Activated CD8-positive, alpha-beta memory T cell treated with anti-CD3 and anti-CD28 coated beads, Interleukin-2, amount 50 U/mL, for 1 hour (primary cell): ENCODE data around the gene PCA3.
"Not testable (repeated sequence)": the region's sequence is repeated elsewhere in the genome, so short reads cannot be mapped to it uniquely, and the experiment has no call there.

Experiments
- DNase-seq: peaks from one replicate; pipeline ENCODE4 v3.0.0-alpha.2; 2020; ENCODE audit errors: extremely low read depth

The PCA3 gene

DNA sequence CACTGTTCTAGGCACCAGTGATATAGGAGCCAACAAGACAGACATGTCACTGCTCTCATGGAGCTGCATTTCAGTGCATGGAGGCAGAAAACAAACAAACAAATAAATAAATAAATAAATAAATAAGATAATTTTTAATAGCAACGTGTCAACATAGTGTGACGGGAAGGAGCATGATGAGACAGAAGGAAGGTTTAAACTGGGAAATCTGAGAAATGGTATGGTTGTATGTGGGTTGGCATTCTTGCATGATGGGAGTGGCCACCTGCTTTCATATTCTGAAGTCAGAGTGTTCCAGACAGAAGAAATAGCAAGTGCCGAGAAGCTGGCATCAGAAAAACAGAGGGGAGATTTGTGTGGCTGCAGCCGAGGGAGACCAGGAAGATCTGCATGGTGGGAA, at the start of gene PCA3:
PCA3 (plus strand) TSS at position 301 of the 400 bp plus-strand sequence.
- DNase-seq = no peak

DNA sequence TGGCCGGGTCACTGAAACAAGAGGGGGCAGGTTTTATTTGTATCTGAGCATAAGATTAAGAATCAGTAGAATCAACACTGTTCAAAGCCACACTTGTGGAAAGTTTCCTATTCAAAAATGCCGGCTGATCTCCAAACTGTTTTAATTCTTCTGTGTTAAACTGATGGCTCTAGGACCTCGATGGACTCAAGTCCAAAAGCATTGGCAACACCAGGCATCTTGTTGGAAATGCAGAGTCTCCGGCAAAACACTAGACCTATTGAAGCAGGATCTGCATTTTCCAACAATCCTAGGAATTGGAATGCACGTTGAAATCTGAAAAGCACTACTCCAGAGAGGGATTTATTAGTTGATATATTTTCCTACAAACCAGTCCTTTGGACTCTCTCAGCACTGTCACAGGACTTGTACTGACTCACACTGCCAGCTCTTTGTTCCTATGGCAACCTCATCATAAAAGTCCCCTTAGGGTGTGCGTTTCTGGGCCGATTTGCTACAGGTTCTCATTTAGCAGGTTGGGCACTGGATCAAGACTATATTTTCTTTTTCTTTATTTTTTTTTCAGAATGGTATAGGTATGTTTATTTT, 48.1 kb upstream of the PCA3 start:
- no peak for DNase-seq

DNA sequence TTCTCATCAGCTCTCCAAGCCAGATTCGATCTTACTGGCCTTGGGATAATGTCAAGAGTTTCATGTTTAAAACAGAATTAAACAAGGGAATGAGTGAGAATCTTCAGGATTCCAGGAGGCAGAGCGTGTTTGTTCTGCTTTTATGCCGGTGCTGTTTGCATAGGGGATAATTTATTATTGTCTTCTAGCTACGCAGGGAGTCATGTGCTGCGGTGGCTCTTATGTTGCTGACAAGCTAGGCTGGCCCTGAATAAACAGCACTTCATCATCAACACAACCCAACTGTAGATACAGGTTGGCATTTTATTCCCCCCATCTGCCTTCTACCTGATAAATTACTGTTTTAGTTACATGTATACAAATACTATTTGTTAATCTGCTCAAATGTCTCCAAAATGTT, 47.1 kb upstream of the PCA3 start:
- DNase-seq = no peak

DNA sequence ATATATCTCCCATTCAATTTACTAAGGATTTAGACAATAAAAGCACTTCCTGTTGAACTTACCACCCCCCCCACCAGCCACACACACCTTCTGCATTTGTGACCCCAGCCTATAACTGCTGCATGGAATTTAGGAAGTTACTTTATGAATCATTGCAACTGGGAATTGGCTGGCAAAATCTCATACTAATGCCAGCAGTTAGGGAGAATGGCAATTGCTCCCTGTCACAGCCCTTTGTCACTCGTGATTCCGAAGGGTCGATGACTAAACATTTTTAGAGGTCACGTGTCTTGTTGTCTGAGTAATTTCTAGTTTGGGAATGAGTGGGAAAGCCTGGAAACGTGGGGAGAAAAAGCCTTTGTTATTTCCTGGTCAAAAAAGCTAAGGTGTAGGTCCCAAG, 46.6 kb upstream of the PCA3 start:
- no peak for DNase-seq

DNA sequence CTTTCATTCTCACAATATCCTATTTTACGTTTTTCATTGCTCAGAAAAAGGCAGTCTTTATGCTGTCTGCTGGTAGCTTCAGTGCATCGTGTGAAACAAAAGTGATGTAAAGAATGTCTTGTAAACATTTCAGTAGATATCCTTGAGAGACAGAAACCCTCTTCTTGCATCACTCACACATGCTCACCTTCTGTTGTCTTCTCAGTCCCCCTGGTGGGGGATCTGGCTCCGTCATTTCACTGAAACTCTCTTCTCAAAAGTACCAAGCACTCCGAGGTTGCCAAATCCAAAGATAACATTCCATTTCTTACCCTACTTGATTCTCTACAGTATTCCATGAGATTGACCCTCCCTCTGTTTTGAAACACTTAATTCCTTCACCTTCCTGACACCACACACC, 46.1 kb upstream of the PCA3 start:
- DNase-seq = no peak

DNA sequence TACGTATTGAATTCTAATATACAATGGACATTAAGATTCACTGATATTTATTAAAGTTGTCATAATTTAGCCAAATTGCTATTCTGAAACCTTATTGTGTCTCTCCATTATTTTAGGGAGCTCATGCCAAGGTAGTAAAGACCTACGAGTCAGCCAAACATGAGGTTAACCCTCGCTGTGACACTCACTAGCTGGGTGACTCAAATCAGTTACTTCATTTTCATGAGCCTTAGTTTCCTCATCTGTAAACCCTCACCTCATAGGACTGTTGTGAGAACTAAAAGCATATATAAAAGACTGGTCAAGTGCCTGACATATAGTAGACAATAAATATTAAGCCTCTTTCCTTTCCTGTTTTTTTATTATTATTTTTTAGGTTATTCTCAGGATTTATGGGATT, 44.0 kb upstream of the PCA3 start:
- DNase-seq = no peak

DNA sequence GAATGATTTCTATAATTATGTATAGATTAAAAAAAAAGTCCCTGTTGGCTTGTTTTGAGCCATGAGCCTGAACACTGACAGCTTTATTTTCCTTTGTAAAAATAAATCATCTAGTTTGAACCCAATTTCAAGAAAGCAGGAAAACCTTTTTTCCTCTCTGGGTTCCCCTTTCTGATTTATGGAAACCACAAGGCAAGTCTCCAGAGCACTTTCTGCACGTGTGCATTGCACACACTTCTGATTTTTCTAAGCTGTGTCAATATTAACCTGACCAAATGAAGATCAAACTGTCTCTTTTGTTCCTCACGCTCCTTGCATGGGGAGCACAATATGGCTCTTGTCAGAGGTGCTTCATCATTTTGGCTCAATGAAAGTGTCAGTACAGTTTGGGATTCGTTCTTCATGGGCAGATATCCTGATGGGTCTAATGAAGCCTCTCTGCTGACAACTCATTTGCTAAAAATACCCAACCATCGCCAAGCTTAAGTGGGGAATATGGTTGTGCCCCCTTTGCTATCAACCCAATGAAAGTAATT, 39.2 kb upstream of the PCA3 start:
- no peak for DNase-seq

DNA sequence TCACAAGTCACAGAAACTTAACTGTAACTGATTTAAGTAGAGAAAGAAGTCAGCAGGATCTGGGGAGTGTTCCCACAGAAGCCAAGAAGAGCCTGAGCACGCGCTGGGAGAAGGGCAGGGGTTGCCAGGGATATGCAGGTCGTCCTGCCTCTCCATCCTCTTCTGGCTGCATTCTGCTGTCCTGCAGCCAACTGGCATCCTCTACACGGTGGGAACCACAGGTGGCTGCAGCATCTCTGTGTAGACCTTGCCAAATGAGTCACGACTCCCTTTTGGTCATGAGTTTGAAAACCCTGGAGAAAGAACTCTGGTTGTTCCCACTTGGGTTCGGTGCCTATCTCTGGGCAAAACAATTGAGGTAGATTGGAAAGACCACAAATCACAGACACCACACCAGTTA, 38.4 kb upstream of the PCA3 start:
- DNase-seq = no peak

DNA sequence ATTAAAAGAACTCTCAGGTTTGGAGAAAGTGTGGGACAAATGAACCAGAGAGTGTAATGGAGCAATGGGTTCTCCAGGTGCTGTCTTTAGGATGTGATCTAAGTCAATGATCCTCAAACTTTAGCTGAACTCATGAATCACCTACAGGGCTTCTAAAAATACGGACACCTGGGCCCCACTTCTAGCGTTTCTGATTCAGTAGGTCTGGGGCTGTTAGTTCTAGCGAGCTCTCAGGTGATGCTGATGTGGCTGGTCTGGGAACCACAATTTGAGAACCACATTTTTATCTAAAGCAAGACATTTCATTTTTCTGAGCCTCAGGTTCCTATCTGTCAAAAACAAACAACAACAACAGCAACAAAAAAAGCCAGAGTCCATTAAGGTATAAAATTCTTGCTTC, 35.1 kb upstream of the PCA3 start:
- no peak for DNase-seq

DNA sequence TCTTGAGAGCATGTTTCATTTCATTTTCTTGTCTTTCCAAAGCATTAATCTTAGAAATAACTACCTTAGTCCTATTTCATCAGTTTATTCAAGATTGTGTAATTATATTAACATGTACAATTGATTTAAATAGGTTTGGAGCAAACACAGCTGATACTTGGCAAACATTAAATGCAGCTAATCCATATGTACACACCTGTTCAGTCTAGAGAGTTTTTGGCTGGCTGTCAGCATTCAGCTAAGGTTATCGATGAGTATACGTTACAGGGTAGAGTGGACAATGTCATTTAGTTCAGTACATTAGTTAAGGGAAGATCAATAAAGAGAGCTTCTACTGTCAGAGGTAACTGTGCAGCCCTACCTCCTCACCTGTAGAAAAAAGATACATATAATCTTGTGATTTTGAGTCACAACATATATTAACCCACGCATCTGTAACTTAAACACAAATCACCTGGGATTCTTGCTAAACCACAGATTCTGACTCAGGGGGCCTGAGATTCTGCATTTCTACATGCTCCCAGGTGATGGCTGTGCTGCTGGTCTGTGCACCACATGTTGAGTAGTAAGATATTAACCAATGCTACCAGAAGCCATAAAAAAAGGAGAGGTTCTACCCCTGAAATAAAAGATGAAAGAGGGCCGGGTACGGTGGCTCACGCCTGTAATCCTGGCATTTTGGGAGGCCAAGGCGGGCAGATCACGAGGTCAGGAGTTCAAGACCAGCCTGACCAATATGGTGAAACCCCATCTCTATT, 34.1 kb upstream of the PCA3 start:
- DNase-seq = no peak

DNA sequence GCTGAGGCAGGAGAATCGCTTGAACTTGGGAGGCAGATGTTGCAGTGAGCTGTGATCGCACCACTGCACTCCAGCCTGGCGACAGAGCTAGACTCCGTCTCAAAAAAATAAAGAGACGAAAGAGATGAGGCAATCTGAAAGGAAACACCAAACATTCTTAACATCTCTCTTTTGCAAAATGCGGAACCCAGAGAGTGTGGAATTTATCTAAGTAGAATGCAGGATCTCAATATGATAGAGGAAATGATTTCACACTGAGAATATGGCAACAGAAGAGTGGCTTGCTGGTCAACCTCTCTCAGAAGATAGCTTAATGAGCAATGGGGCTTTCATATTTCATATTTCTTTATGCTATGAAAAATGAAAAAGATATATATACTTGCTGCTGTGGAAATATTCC, 33.4 kb upstream of the PCA3 start:
- no peak for DNase-seq

DNA sequence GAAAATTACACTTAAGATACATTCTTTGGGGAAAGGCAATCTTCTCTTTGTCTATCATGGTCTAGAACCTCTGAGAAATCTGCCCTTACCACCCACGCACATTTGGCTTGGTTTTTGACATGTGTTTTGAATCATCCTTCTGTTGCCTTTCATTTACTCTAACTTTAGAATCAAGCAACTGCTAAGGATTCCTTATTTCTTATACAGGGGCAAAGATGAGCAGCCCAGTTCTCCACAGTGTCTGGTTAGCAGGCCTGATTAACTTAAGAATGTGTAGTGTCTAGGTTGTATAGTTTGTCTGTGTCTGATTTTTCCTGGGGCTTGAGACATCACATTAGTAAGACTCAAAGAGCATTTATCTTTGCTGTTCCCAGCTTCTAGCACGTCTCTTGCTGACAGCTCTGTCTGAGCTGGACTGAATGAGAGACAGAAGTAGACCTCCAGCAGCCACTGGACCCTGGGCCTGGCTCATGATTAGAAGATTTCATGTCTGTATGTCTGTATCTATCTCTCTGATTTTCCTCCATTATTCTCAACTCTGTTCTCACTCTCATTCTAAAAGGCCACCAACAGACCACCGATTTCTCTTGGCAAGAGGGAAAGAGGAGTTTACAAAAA, 31.8 kb upstream of the PCA3 start:
- DNase-seq = no peak

DNA sequence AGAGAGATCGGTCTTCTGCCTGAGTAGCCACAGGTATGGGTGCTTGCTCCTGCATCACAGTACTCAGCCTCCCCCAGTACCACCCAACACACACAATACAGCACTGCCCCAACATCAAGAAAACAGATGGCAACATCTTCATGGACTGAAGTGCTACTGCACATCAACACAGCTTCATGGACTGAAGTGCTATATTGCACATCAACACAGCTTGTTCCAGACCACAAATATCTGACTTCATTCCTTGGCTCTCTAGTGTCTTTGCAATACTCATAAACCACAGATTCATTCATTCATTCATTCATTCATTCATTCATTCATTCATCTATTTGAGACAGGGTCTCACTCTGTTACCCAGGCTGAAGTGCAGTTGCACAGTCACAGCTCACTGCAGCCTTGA, 31.1 kb upstream of the PCA3 start:
- no peak for DNase-seq

DNA sequence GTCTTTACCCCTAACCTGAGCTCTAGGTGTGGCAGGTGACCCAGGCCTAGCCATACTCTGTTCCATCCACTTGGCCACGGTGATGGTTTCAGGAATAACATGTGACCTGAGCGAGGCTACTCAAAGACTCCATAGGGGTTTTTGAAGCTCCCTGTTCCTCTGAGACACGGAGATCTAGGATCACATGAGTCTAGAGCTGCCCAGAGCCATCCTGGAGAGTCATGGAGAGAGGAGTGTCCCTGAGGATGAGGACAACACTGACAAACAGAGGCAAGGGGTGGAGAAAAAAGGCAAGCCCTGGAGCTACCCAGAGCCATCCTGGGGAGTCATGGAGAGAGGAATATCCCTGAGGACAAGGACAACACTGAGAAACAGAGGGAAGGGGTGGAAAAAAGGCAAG, 29.5 kb upstream of the PCA3 start:
- no peak for DNase-seq

DNA sequence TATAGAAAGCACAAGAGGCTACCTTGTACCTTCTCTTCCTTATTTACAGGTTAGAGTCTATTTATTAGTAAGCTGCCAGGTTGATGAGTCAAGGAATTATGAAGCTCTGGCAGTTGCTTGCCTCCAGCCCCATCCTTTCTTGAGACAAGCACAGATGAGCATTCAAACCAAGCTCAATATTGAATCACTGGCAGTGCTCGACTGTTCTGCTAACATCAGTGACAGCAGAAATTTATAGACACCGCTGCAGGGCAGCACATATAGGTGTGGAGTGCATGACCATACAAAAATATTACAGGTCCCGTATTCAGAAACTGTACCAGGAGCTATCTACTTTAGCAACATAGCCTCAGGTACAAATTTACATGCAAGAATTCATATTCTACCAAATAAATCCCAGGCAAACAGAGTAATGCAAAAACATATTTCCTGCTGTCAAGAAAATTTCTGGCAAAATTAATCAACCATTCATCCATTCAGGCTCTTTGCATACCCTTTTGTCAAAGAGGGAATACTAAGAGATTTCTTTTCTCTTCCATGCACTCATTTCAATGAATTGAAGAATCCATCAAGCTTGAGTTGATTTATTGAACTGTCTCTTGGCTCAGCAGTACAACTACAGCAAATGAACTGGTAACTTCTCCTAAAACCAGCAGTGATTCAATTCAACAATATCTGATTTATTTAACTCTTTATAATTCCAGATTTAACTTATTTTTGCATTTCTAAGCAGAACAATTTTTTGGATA, 26.9 kb upstream of the PCA3 start:
- DNase-seq = no peak

DNA sequence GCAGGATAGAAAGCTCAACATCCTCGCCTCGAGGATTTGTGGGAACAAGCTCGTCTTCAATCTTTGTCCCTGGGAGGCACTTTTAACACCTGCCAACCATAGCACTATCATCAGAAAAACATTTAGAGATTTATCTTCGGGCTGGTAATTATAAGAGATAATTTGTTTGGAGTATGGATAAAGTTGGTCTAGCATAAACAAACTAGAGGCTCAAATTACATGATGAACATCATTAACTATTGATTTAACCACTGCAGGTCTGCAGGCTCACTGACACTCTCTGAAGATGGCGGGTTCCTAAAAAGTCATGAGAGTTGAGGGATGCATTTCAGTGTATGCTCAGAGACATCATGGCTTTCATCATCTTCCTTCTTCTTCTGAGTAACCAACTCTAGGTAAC, 25.8 kb upstream of the PCA3 start:
- DNase-seq = no peak

DNA sequence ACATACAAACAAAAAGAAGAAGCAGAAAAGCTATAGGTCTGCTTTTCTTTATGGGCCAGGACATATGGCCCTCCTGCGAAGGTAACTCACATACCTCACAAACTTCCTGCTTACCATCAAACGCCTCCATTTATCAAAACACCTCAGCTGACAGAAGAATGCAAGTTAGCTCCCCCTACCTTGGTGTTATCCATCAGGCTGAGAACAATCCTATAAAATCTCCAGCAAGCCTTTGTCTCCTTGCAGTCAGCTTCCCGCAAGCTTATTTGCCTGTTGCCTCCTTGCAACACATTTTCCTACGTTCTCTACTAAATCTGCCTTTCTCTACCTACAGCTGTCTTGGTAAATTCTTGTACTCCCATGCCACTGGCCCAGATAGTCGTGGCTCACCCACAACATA, 22.7 kb upstream of the PCA3 start:
- DNase-seq = no peak

DNA sequence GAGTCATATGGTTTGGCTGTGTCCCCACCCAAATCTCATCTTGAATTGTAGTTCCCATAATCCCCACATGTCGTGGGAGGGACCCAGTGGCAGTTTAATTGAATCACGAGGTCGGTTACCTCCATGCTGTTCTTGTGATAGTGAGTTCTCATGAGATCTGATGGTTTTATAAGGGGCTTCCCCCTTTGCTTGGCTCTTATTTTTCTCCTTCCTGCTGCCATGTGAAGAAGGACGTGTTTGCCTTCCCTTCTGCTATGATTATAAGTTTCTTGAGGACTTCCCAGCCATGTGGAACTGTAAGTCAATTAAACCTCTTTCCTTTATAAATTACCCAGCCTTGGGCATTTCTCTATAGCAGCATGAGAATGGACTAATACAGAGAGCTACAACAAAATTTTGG, 21.3 kb upstream of the PCA3 start:
- DNase-seq = not testable (repeated sequence)

DNA sequence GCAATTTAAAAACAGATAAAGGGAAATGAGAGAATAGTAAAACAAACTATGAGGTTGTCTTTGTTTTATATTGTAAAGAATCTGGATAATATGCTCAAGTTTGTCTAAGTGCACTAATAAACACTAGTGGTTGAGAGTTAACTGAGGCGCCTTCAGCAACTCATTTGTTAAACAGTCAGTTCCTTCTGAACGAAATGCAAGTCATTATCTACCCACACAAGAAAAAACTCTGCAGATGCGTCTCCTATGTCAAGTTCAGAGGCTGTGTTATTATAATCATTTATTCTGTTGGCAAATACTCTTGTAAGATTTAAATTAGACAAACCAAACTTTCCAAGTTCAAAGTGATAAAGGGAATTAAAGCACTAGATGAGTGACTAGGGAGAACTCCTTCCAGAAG, 20.3 kb upstream of the PCA3 start:
- DNase-seq = no peak

DNA sequence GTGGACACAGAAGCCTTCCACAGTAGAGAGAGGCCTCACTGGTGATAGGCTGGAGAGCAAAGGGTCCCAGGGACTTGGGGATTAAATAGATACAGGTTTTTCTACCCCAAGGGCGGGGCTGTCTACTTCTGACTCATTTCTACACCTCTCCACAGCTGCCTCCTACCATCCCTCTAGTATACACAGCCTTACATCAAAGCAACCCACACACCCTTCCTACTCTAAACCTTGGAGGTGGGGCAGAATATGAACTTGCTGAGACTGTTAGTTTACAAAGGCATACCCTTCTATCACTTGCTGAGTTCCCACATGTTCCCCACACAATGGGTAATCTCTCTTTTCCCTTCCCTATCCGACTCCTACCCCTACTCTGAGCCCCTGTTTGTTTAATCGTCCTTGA, 19.9 kb upstream of the PCA3 start:
- DNase-seq = no peak

DNA sequence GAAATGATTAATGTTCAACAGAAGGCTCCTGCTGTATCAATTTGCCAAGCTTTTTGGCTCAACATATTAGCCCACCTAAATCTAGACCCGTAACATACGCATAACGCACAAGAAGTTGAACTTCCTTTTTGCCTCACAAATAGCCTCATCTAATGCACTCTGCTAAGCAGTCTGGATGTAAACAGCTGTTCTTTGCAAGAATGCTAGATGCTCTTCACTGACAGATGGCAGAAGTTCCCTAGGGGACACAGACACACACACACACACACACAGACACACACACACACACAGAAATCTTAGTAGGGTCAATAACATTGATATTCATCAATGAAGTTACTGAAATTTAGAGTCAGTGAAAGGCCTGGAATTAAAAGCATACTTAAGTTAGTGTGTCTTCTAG, 13.2 kb upstream of the PCA3 start:
- DNase-seq = no peak

DNA sequence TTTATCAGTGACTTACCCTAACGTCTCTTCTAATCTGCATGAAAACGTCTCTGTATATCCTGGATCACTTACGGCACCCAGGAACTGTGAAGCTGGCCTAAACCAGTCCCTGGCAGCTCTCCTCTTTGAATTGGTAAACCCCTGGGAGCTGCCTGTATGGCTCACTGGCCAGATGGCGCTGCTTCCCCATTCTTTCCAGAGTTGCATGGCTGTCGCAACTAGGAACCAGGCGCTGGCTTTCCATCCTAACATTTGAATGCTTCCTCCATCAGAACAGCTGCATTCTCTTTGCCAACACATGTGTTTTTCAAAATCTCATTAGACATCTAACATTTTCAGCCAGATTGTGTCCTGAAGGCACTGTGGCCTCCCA, 8.0 kb upstream of the PCA3 start:
- DNase-seq = no peak
